LoVo (cell line): Measurements from ENCODE around the gene PDXK.
A peak's percentile ranks its signal among the peaks of the same experiment; 100 is the strongest.
"Not testable (repeated sequence)": the region's sequence is repeated elsewhere in the genome, so short reads cannot be mapped to it uniquely, and the experiment has no call there.

Source experiments
- DNase-seq: peaks from one replicate; pipeline ENCODE4 v3.0.0-alpha.2; 2016; ENCODE audit warnings: low spot score

The PDXK gene

GRCh38 chr21:43718872-43719747 is at the start of gene PDXK:
PDXK (plus strand) TSS chr21:43719129; CDS start chr21:43719295, 166 bp downstream.
- DNase-seq: peak; percentile 89

- DNase-seq: no peak
Measured at GRCh38 chr21:43669828-43670605, 48.9 kb upstream of the PDXK start.

GRCh38 chr21:43675871-43676270 is 43.1 kb upstream of the PDXK start:
- no peak for DNase-seq

GRCh38 chr21:43676391-43676790 is 42.5 kb upstream of the PDXK start:
- no peak for DNase-seq

- DNase-seq: no peak
Measured at GRCh38 chr21:43679951-43680350, 39.0 kb upstream of the PDXK start.

GRCh38 chr21:43680421-43680820 is 38.5 kb upstream of the PDXK start:
- DNase-seq: not testable (repeated sequence)

- no peak for DNase-seq
Measured at GRCh38 chr21:43681650-43682049, 37.3 kb upstream of the PDXK start.

GRCh38 chr21:43684424-43684823 is 34.5 kb upstream of the PDXK start:
- DNase-seq: no peak

- DNase-seq: no peak
Measured at GRCh38 chr21:43686811-43687565, 31.9 kb upstream of the PDXK start.

GRCh38 chr21:43687566-43688399 is 31.1 kb upstream of the PDXK start:
- no peak for DNase-seq

GRCh38 chr21:43688906-43689305 is 30.0 kb upstream of the PDXK start:
- DNase-seq: no peak

- no peak for DNase-seq
Measured at GRCh38 chr21:43689556-43690337, 29.2 kb upstream of the PDXK start.

- no peak for DNase-seq
Measured at GRCh38 chr21:43690346-43690745, 28.6 kb upstream of the PDXK start.

- no peak for DNase-seq
Measured at GRCh38 chr21:43691086-43691795, 27.7 kb upstream of the PDXK start.

- no peak for DNase-seq
Measured at GRCh38 chr21:43691801-43692200, 27.1 kb upstream of the PDXK start.

- DNase-seq: no peak
Measured at GRCh38 chr21:43692949-43693348, 26.0 kb upstream of the PDXK start.

GRCh38 chr21:43693981-43694380 is 24.9 kb upstream of the PDXK start:
- no peak for DNase-seq

- DNase-seq: no peak
Measured at GRCh38 chr21:43694437-43695079, 24.4 kb upstream of the PDXK start.

GRCh38 chr21:43696214-43696613 is 22.7 kb upstream of the PDXK start:
- DNase-seq: no peak
